SHP77 (cell line): ENCODE measurements around the gene CST6.
A peak's percentile ranks its signal among the peaks of the same experiment; 100 is the strongest.
"Not testable (repeated sequence)": the region's sequence is repeated elsewhere in the genome, so short reads cannot be mapped to it uniquely, and the experiment has no call there.

Experiments
- DNase-seq, 2 experiments: peaks; one replicate each; lab custom pipeline; 2025; lab: John Stamatoyannopoulos, UW

CST6 gene

DNA sequence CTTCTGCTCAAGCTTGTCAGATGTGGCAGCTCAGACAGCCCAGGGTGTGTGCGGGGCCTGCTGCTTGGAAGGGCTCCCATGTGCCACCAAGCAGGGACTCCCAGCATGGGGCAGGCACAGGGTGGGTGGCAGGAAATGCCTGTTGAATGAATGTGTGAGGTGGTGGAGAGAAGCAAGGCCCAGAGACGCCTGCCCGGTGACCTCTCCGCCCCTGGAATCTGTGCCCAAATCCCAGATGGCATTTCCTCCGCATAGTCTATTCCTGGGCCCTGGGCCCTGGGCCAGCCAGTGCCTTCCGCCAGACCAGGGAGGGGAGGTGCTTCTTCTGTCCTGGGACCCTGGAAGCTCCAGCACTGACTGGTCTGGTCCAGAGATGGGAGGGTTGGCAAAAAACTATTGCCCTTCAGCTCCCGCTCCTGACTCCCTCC, 3.7 kb downstream of the CST6 start:
- DNase-seq = no peak

DNA sequence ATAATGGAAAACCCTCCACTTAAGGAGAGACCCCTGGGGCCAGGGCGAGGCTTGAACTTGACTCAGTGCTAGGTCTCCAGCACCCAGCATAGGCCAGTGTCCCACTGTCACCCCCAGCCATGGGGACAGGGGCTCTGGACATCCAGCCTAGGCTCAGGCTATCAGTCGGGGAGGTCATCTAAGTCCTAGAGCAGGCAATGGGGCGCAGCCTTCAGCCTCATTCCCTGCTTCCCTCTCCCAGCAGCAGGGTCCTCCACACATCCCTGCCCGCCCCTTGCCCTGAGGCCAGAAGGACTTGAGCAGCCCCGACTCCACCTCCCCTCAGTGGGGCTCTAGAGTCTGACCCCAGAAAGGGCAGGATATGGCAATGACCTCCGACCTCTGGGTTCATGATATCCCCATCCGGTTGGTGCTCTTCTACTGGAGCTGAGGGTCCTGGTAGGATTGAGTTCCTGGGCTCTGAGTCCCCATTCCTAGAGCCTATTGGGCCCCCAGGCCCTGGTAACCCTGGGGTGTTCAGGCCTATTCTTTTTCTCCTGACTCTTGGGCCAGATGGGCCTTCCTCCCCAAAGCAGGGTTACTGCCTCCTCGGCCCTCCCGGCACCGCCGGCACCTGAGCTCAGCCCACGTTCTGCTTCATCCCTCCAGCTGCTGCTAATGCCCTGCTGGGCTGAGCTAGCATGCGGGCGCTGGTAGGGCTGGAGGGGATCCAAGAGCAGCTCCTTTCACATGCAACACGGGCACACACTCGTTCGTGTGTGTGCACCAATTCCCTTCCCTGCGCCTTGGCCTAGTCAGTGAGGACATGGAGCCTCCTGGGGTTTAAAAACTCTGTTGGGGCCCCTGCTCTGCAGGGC, 4.4 kb downstream of the CST6 start:
- DNase-seq = no peak

- DNase-seq = no peak
Observed at GRCh38 chr11:66016793-66017177, 5.0 kb downstream of the CST6 start.

- DNase-seq = no peak
Observed at GRCh38 chr11:66017321-66017720, 5.5 kb downstream of the CST6 start.

GRCh38 chr11:66020212-66020611, 8.4 kb downstream of the CST6 start:
- no peak for DNase-seq

- peak; percentile 43 to 53 for DNase-seq
Observed at GRCh38 chr11:66020618-66021357, 9.0 kb downstream of the CST6 start.

DNA sequence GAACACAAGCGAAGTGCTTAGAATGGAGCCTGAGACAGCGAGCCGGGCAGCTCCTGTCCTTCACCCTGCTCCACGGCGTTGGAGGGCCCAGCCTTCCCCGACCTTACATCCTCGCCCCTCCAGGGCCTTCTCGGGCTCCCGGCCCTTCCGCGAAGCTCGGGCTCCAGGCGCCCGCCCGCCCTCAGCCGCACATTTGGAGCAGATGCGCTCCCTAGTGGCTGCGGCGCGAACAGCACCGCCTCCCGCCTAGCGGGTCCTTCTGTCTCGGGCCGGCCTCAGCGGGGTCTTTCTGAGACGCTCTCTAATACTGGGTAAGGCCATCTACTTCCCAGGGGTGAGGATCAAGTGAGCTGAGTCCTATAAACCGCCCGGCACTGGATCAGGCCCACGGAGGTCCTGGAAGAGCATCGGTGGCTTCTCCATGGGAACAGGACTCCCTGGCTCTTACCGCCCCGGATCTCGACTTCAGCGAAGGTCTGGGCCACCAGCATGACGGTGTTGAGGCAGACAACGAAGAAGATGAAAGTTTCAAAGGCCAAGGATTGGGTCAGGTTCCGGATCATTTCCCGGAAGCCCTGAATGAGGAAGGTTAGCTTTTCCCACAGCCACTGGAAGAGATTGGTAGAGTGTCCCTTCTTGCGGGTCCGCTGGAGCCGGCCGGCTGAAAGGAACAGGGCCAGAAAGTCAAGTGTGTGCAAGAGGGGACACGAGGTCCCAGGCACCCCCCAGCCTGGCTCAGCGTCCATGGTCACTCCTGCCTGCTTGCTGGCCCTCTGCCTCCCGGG, 10.8 kb downstream of the CST6 start:
- DNase-seq = peak; percentile 47 to 72

DNA sequence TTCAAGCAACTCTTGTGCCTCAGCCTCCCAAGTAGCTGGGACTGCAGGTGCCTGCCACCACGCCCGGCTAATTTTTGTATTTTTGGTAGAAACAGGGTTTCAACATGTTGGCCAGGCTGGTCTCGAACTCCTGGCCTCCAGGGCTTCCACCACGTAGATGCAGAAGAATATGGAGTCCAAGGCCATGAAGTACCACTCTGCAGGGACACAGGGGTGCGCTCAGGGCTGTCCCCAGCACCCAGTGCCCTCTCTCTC, 11.3 kb downstream of the CST6 start:
- DNase-seq = not testable (repeated sequence)

GRCh38 chr11:66026017-66026529, 14.3 kb downstream of the CST6 start, which contains the start of gene CATSPER1:
Gene CATSPER1, minus strand, starts transcription at chr11:66026479. Its CDS starts 100 bp downstream, at chr11:66026379.
- no peak for DNase-seq

DNA sequence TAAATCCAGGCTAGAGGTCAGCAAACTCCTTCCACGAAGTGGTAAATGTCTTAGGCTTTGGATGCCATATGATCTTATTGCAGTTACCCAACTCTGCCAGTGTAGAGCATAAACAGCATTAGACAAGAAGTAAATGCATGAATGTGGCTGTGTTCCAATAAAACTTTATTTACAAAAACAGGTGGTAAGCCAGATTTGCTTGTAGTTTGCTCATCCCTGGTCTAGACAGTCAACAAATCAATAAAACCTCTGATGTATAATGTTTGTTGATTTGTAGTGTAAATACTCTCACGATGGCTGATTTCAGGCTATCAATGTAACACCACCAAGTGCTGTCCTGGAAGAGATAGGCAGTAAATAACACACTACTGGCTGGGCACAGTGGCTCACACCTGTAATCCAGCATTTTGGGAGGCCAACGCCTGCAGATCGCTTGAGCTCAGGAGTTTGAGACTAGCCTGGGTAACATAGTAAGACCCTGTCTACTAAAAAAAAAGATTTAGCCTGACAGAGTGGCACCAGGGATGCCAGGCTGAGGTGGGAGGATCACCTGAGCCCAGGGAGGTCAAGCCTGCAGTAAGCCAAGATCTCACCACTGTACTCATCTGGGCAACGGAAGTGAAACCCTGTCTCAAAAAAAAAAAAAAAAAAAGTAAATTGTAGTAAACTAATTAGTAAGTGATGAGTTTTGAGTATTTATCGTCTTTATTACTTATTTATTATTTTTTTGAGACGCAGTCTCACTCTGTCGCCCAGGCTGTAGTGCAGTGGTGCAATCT, 21.3 kb downstream of the CST6 start:
- DNase-seq = no peak

GRCh38 chr11:66035653-66036333, 24.0 kb downstream of the CST6 start:
- no peak for DNase-seq

DNA sequence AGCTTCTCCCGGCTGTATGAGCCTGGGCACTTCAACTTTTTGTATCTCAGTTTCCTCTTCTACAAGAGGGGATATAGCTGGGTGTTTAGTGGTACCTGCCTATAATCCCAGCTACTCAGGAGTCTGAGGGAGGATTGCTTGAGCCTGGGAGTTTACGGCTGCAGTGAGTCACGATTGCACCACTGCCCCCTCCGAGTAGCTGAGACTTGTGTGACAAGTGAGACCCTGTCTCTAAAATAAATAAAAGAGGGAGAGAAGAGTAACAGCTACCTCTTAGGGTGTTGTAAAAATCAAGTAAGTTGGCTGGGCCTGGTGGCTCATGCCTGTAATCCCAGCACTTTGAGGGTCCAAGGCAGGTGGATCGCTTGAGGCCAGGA, 24.5 kb downstream of the CST6 start:
- no peak for DNase-seq

DNA sequence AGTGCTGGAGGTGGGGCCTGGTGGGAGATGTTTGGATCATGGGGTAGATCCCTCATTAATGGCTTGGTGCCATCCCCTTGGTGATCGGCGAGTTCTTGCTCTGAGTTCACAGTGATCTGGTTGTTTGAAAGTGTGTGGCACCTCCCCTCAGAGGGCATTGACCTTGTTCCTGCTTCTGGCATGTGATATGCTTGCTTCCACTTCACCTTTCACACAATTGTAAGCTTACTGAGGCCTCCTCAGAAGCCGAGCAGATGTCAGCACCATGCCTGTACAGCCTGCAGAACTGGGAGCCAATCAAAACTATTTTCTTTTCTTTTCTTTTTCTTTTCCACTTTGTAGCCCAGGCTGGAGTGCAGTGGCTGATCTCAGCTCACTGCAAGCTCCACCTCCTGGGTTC, 25.5 kb downstream of the CST6 start:
- no peak for DNase-seq

DNA sequence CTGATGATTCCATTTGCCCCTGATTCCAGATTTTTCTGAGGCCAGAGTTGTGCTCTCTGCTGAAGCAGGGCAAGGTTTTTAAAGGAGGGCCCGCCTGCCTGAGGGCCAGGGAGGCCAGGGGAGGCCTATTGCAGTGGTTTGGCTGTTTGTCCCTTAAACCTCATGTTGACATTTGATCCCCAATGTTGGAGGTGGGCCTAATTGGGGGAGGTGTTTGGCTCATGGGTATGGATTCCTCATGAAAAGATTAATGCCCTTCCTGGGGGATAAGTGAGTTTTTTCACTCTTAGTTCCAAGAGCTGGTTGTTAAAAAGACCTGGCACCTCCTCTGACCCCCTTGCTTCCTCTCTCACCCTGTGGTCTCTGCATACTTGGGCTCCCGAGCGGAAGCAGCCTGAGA, 28.0 kb downstream of the CST6 start:
- no peak for DNase-seq

DNA sequence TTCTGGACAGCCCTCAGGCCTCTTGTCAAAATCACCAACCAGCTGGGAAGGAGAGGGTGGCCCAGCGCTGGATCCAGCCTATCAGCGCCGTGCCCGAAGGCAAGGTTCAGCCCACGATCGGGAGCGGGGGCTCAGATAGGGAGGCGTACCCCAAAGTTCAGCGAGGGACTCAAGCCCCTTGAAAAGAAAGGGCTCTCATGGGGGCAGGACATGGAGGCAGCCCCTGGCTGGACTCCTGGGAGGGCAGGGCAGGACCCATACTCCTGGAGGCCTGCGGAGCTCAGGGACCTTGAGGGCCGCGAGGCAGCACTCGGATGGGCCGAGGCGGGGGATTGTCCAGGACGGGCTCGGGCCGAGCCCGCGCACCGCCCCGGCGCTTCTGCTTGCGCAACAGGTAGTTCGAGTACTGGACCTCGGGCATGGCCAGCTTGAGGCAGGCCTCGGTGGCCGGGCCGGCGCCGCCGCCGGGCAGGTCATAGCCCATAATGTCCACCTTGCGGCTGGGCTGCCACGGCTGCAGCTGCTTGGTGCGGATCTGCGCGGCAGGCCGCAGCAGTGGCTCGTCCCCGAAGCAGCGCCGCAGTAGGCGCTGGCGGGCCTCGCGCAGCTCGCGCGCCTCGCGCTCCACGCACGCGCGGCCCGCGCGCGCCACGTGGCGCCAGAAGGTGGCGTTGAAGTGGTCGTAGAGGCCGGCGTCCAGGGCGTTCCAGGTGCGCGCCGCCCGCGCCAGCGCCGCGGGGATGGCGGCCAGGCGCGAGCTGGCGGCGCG, 30.6 kb downstream of the CST6 start:
- DNase-seq = no peak

- no peak for DNase-seq
Observed at GRCh38 chr11:66042996-66043906, 31.4 kb downstream of the CST6 start.

- DNase-seq = no peak
Observed at GRCh38 chr11:66044757-66045156, 32.9 kb downstream of the CST6 start.

- DNase-seq = peak; percentile 72 to 84
Observed at GRCh38 chr11:66045177-66045639, 33.4 kb downstream of the CST6 start.

DNA sequence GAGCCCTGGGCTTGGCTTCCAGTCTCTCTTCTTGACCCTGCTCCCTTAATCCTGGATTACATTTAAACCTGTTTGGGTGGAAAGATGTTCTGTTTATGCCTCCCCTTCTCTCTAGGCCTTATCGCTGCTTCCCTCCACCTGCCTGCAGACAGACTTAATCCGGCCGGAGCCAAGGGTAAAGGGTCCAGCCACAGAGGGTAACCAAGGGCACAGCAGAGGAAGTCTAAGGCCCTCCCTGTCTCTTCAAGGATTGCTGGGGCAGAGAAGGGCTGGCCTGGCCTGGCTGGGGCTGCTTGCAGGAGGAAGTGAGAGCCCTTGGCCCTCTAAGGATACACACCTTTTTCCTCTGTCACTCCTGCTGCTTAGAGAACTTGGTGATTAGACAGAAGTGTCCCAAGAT, 35.1 kb downstream of the CST6 start:
- DNase-seq = no peak
